Neural cell (in vitro differentiated cells): ENCODE data around the gene RNU6-8. TPM values are rescaled to one million over a fixed set of nuclear protein-coding genes. Genes with fewer than 3 reads are reported as not detected.

Experiments
- H2AFZ ChIP-seq: fragments of 200-600, 300-800 bp; sonication (generic), shearing (Covaris generic); 2 replicates; pipeline ENCODE4 v1.6.0; 2014; ENCODE audit warnings: low read depth, mild to moderate bottlenecking, antibody characterized with exemption, low read length, moderate library complexity
- H3F3A ChIP-seq: fragments of 200-600 bp; shearing (Covaris generic); 2 replicates; pipeline ENCODE4 v1.6.1; 2016; ENCODE audit warnings: mild to moderate bottlenecking, moderate library complexity, mixed read lengths, antibody characterized with exemption, low read length; ENCODE audit not compliant: insufficient read depth, poor library complexity, severe bottlenecking
- H3K27ac ChIP-seq: fragments of 200-600, 300-800 bp; sonication (generic), shearing (Covaris generic); 2 replicates; pipeline ENCODE4 v1.5.1; 2014; ENCODE audit warnings: mild to moderate bottlenecking, low read length, moderate library complexity
- H3K27me3 ChIP-seq: fragments of 300-800, 200-600 bp; sonication (generic), shearing (Covaris generic); 2 replicates; pipeline ENCODE4 v1.6.0; 2014; ENCODE audit warnings: mild to moderate bottlenecking, low read depth, low read length, moderate library complexity; ENCODE audit not compliant: insufficient read depth
- H3K36me3 ChIP-seq: fragments of 300-800, 200-600 bp; sonication (generic), shearing (Covaris generic); 2 replicates; pipeline ENCODE4 v1.5.1; 2014; ENCODE audit warnings: mild to moderate bottlenecking, antibody characterized with exemption, low read length, moderate library complexity; ENCODE audit not compliant: insufficient read depth
- H3K4me2 ChIP-seq: fragments of 300-800, 200-600 bp; sonication (generic), shearing (Covaris generic); 2 replicates; pipeline ENCODE4 v1.6.0; 2014; ENCODE audit warnings: mild to moderate bottlenecking, low read length
- H3K4me3 ChIP-seq: fragments of 300-800, 200-600 bp; sonication (generic), shearing (Covaris generic); 2 replicates; pipeline ENCODE4 v1.5.1; 2014; ENCODE audit warnings: mild to moderate bottlenecking, low read length, moderate library complexity
- H3K79me2 ChIP-seq: fragments of 200-600 bp; shearing (Covaris generic); replicated peaks from 2 replicates; pipeline ENCODE4 v1.6.0; 2014; ENCODE audit warnings: mild to moderate bottlenecking, low read length, moderate library complexity; ENCODE audit not compliant: insufficient read depth
- H3K9ac ChIP-seq: fragments of 300-800, 200-600 bp; sonication (generic), shearing (Covaris generic); 2 replicates; pipeline ENCODE4 v1.6.1; 2016; ENCODE audit warnings: mild to moderate bottlenecking, low read length, mixed read lengths
- H3K9me2 ChIP-seq: fragments of 200-600 bp; shearing (Covaris generic); 2 replicates; pipeline ENCODE4 v1.6.1; 2016; ENCODE audit warnings: mild to moderate bottlenecking, low read length, mixed read lengths; ENCODE audit not compliant: insufficient read depth
- H3K9me3 ChIP-seq: fragments of 200-600, 300-800 bp; sonication (generic), shearing (Covaris generic); 2 replicates; pipeline ENCODE4 v1.6.1; 2016; ENCODE audit warnings: mild to moderate bottlenecking, mixed run types, low read length, moderate library complexity, mixed read lengths
- H4K20me1 ChIP-seq: fragments of 200-600 bp; shearing (Covaris generic); 2 replicates; pipeline ENCODE4 v1.6.1; 2016; ENCODE audit warnings: mild to moderate bottlenecking, mixed run types; ENCODE audit not compliant: insufficient read depth
- CTCF ChIP-seq: fragments of 450-650 bp; IDR thresholded peaks from 2 replicates; pipeline ENCODE4 v1.5.1; 2014; ENCODE audit warnings: antibody characterized with exemption, mild to moderate bottlenecking, moderate library complexity; ENCODE audit not compliant: poor library complexity, severe bottlenecking
- EP300 ChIP-seq: fragments of 450-650 bp; conservative IDR thresholded peaks from 2 replicates; pipeline ENCODE4 v1.6.1; 2014; ENCODE audit warnings: antibody characterized with exemption, mild to moderate bottlenecking, moderate library complexity; ENCODE audit not compliant: poor library complexity, severe bottlenecking
- EZH2 ChIP-seq: fragments of 200-600, 300-800 bp; shearing (Covaris generic), sonication (generic); IDR thresholded peaks from 2 replicates; pipeline ENCODE4 v1.6.1; 2014; ENCODE audit warnings: antibody characterized with exemption, low read length, borderline replicate concordance, mild to moderate bottlenecking; ENCODE audit not compliant: insufficient read depth, poor library complexity, severe bottlenecking
- MXI1 ChIP-seq: fragments of 450-650 bp; conservative IDR thresholded peaks from 2 replicates; pipeline ENCODE4 v1.6.1; 2014; ENCODE audit warnings: antibody characterized with exemption, mild to moderate bottlenecking; ENCODE audit not compliant: poor library complexity, severe bottlenecking
- POLR2AphosphoS5 ChIP-seq: IDR thresholded peaks from 2 replicates; pipeline ENCODE4 v1.6.1; 2012
- RAD21 ChIP-seq: fragments of 450-650 bp; conservative IDR thresholded peaks from 2 replicates; pipeline ENCODE4 v1.6.1; 2014; ENCODE audit warnings: antibody characterized with exemption, mild to moderate bottlenecking, moderate library complexity
- REST ChIP-seq: IDR thresholded peaks from 2 replicates; pipeline ENCODE4 v1.6.1; 2012; ENCODE audit warnings: borderline replicate concordance
- SMC3 ChIP-seq: fragments of 450-650 bp; conservative IDR thresholded peaks from 2 replicates; pipeline ENCODE4 v1.6.1; 2014; ENCODE audit warnings: antibody characterized with exemption, mild to moderate bottlenecking, moderate library complexity; ENCODE audit not compliant: poor library complexity
- TAF1 ChIP-seq: IDR thresholded peaks from 2 replicates; pipeline ENCODE4 v1.6.1; 2012; ENCODE audit warnings: low read depth
- polyA plus RNA-seq: library from polyadenylated mRNA; depleted of rRNA; stranded (reverse); fragments of >200 nt; gene quantifications from 2 replicates; pipeline ENCODE4 v1.2.3, GENCODE V29; 2014
- small RNA-seq, 3 experiments: library from RNA; depleted of rRNA; stranded (forward); fragments of <200 nt; gene quantifications; one replicate each; pipeline ENCODE3, GENCODE V24; 2012

RNU6-8 gene
- polyA plus RNA-seq, 1 donor from 2014 or later = not detected

GRCh38 chr14:32166029-32166428, 37.0 kb downstream of the RNU6-8 start:
- no peaks in the 10 kb centered on the region for H3K9me3 ChIP-seq
- H3K79me2 ChIP-seq = no peaks in the 10 kb centered on the region
- H3K4me2 ChIP-seq = no peak overlapping the region
- H3K27me3 ChIP-seq = no peaks in the 10 kb centered on the region
- H2AFZ ChIP-seq = no peak overlapping the region
- H3F3A ChIP-seq = no peaks in the 10 kb centered on the region
- no peaks in the 10 kb centered on the region for H3K9me2 ChIP-seq
- no peak overlapping the region for H3K9ac ChIP-seq
- H3K27ac ChIP-seq = no peak overlapping the region
- no peaks in the 10 kb centered on the region for H4K20me1 ChIP-seq
- no peaks in the 10 kb centered on the region for H3K36me3 ChIP-seq
- TF ChIP-seq REST (no peak), TAF1 (no peak), RAD21 (no peak), SMC3 (no peak), EZH2 (no peak), MXI1 (no peak), CTCF (no peak), EP300 (no peak), POLR2AphosphoS5 (no peak)
- no peak overlapping the region for H3K4me3 ChIP-seq

Small RNA genes within 50 kb of the gene (small RNA-seq; reads per million reads assigned to genes)
- gene RNU6-7 (0.03 to 4.7 (median 0.26) reads per million in 3 experiments), gene RNU6-8 (2.6 to 3.9 (median 3.4) reads per million in 3 experiments)

Other genes starting within 250 kb of the RNU6-8 start
- gene ARHGAP5, start 126.0 kb downstream of the RNU6-8 start, polyA plus RNA-seq = 32.2 and 33.1 TPM in 2 replicates
- gene RNU6-7, start 1.2 kb downstream of the RNU6-8 start, polyA plus RNA-seq = not detected in 2 replicates
- gene AKAP6, start 126.0 kb upstream of the RNU6-8 start, polyA plus RNA-seq = 15.8 and 22.8 TPM in 2 replicates